Motor neuron (in vitro differentiated cells): Measurements from ENCODE around the gene ENAH. TPM values are rescaled to one million over a fixed set of nuclear protein-coding genes. Genes with fewer than 3 reads are reported as not detected.

ENCODE experiments used
- ATAC-seq, 8 experiments: fragments of 200-7000 bp; cut with Tn5 transposase; replicated peaks in 6 of 8; 2 replicates each; pipeline ENCODE4 v1.8.0; 2021; ENCODE audit warnings: mild to moderate bottlenecking in 8 of 8, moderate library complexity in 8 of 8
- H3K27ac ChIP-seq, 2 donors: fragments of 250-450 bp; sonication (Bioruptor Pico); 2 replicates each; pipeline ENCODE4 v1.9.0; 2021; ENCODE audit warnings: antibody characterized with exemption in 2 of 2, mild to moderate bottlenecking in 2 of 2, moderate library complexity in 1 of 2
- H3K4me1 ChIP-seq, 2 donors: fragments of 250-450 bp; sonication (Bioruptor Pico); replicated peaks in 1 of 2; 2 replicates each; pipeline ENCODE4 v1.6.1; 2021; ENCODE audit warnings: antibody characterized with exemption in 2 of 2, mild to moderate bottlenecking in 2 of 2, moderate library complexity in 1 of 2
- H3K4me3 ChIP-seq, 5 donors: fragments of 250-450 bp; sonication (Bioruptor Pico); 2 replicates each; pipeline ENCODE4 v1.9.0; 2021; ENCODE audit warnings: antibody characterized with exemption in 5 of 5, mild to moderate bottlenecking in 5 of 5, moderate library complexity in 4 of 5
- WGBS, 10 experiments: fragments of 450-650 bp; shearing (Covaris generic); methylation state at CpG; one replicate each; pipeline ENCODE4 v1.0.0; 2022; 5-methylcytosine and 5-hydroxymethylcytosine counted together
- in situ Hi-C, 9 experiments: fragments of 400-800 bp; cut with MboI; loops; one replicate each; pipeline ENCODE4 v1.15.0; 2021; ENCODE audit warnings: low sequenced_read_pairs in 9 of 9, low pct_unique_long_range_greater_than_20kb in 2 of 9; ENCODE audit not compliant: unreplicated experiment in 9 of 9
- total RNA-seq, 8 experiments: library from RNA; unstranded; fragments of 300-600 nt; gene quantifications; 2 replicates each; pipeline versions ENCODE4 v1.2.3 to v1.2.4, GENCODE V29; 2022

Gene ENAH
- total RNA-seq, 8 experiments from 2014 or later: 11.1 to 172 (median 64.9) TPM

DNA sequence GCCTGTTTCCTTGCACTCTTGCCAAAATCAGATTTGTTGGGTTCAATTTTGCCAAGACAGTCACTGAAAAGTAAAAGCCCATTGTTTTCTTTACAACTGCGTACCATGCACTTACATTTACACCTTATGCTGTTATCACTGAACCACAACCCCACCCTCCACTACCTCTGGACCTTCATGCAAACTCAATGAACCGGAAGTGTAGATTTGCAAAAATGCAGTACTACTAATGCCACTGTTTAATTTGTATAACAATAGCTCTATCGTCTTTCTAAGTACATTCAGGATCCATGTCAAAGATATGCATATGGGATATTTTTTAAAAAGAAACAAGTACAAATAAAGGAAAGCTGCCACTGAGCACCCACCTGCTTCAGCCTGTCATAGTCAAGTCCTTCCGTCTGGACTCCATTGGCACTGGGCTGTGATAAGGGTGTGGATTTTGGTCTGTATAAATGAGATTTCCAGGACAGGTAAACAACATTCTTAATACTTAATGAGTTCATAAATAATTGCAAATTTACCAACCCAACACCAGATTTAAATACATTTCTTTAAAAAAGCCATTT, 152.2 kb downstream of the ENAH start:
- Histone ChIP-seq H3K4me1 (peaks cover 0 to 9% of the 10 kb centered on the region in 2 donors), H3K4me3 (no peak overlapping the region), H3K27ac (no peak overlapping the region)
- in situ Hi-C loops: no loop called here
- WGBS, 10 experiments: 24 to 84% (median 58%) methylated on average over 2 to 4 of the region's 4 CpGs; no CpG with 5 or more reads in 1 of the 10 experiments
- peak in 4 of 8 experiments; percentile 45 to 58 (median 50) for ATAC-seq

GRCh38 chr1:225498549-225499136, 154.3 kb downstream of the ENAH start:
- 56 to 89% (median 81%) methylated on average over 1 to 4 of the region's 4 CpGs; no CpG with 5 or more reads in 1 of the 10 experiments for WGBS, 10 experiments
- H3K4me3 ChIP-seq: no peak overlapping the region
- ATAC-seq: peak; percentile 33 to 90 (median 66)
- H3K27ac ChIP-seq: no peak overlapping the region
- in situ Hi-C loops: loop anchor here in 5 of 9 experiments (25.0 kb wide), 2 partner anchors 264 to 489 kb away; partner anchors contain the start of gene SDE2 (in 3 of the 5)
- peaks cover 0 to 9% of the 10 kb centered on the region in 2 donors for H3K4me1 ChIP-seq

GRCh38 chr1:225494789-225495359, 158.0 kb downstream of the ENAH start:
- in situ Hi-C loops: loop anchor here in 5 of 9 experiments (25.0 kb wide), 2 partner anchors 267 to 492 kb away; partner anchors contain the start of gene SDE2 (in 3 of the 5)
- 76 to 93% (median 81%) methylated on average over 5 to 7 of the region's 7 CpGs for WGBS, 10 experiments
- Histone ChIP-seq H3K4me1 (no peaks in the 10 kb centered on the region), H3K27ac (no peak overlapping the region), H3K4me3 (no peak overlapping the region)
- ATAC-seq: no peak

DNA sequence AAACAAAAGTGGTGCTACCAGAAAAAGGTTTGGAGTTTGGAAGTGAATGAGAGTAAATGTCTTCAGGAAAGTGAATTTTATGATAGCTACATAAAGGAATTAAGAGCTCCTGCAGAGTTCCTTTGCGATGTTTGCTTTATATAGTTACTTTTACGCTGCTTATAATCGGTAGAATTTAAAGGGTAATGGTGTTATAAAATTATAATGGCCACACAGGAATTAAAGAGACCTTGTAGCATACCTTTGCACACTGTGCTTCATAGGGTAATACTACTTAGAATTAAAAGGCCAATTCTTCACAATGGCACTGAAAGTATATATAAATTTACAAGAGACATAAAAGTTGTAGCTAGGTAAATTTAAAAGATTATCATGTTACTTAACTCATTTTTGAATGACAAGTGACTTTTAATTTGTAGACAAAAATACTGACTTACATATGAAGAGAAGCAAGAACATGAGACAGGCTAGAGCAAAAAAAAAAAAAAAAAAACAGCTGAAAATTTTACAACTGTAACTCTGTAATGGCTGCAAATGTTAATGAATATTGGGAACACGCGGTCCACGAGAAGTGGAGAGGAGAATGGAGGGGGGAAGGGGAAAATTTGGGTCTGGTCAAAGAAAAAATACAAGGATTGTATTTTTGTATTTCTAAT, 159.2 kb downstream of the ENAH start:
- Histone ChIP-seq H3K4me3 (no peak overlapping the region), H3K4me1 (no peaks in the 10 kb centered on the region), H3K27ac (no peak overlapping the region)
- in situ Hi-C loops: loop anchor here in 5 of 9 experiments (25.0 kb wide), 2 partner anchors 269 to 494 kb away; partner anchors contain the start of gene SDE2 (in 3 of the 5)
- ATAC-seq: no peak
- WGBS, 10 experiments: 87 to 100% (median 94%) methylated on average over 4 to 6 of the region's 6 CpGs

DNA sequence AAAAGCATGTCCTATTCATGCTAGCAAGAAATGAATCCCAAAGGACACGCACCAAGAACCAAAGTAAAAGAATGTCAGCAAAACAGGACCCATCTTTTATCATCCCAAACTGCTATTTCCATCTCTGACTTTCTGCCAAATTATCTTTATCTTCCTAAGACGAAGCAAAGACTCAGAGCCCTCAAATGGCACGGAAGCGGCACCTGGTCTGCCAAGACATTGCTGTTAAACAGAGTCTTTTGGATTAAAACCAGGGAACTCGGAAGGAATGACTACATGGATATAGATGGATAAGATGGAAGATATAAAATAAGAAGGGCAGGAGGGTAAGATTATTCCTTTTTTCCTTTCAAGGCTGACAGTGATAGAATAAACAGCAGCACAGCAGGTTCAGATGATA, 164.2 kb downstream of the ENAH start:
- ATAC-seq: no peak
- in situ Hi-C loops: loop anchor here in 6 of 9 experiments (10.0 to 25.0 kb wide), 3 partner anchors 156 to 499 kb away; partner anchors contain the start of gene SDE2 (in 3 of the 6)
- no peaks in the 10 kb centered on the region for H3K4me1 ChIP-seq
- WGBS, 10 experiments: 53 to 100% (median 87%) methylated on average over 1 to 5 of the region's 5 CpGs
- no peak overlapping the region for H3K27ac ChIP-seq
- H3K4me3 ChIP-seq: no peak overlapping the region

GRCh38 chr1:225486856-225487255, 166.1 kb downstream of the ENAH start:
- no peak overlapping the region for H3K27ac ChIP-seq
- in situ Hi-C loops: loop anchor here in 6 of 9 experiments (10.0 to 25.0 kb wide), 3 partner anchors 158 to 500 kb away; partner anchors contain the start of gene SDE2 (in 3 of the 6)
- no peak overlapping the region for H3K4me3 ChIP-seq
- ATAC-seq: no peak
- H3K4me1 ChIP-seq: no peaks in the 10 kb centered on the region
- WGBS, 10 experiments: 65 to 100% (median 79%) methylated on average over 1 to 2 of the region's 2 CpGs; no CpG with 5 or more reads in 2 of the 10 experiments

DNA sequence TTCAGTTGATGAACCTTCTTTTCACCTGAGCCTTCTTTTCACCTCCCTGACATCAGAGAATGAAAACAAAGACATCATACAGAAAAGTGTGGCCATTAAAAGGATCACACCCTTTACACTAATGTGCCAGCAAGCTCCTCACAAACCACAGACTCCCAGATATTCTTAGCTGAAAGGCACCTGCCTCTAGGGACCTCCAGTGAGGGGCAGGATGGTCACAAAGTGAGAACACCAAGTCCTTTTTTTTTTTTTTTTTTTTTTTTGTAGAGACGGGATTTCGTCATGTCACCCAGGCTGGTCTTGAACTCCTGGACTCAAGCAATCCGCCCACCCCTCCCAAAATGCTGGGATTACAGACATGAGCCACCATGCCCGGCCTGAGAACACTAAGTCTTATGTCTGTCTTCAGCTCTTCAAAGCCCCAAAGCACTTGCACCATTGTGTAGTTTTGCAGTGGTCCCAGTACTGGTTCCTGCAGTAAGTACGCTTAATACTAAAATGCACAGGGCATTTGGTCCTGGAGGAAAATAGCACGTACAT, 166.9 kb downstream of the ENAH start:
- 73 to 98% (median 90%) methylated on average over 2 to 5 of the region's 6 CpGs; no CpG with 5 or more reads in 3 of the 10 experiments for WGBS, 10 experiments
- Histone ChIP-seq H3K4me3 (no peak overlapping the region), H3K27ac (no peak overlapping the region), H3K4me1 (no peaks in the 10 kb centered on the region)
- ATAC-seq: no peak
- in situ Hi-C loops: loop anchor here in 6 of 9 experiments (10.0 to 25.0 kb wide), 3 partner anchors 159 to 501 kb away; partner anchors contain the start of gene SDE2 (in 3 of the 6)

DNA sequence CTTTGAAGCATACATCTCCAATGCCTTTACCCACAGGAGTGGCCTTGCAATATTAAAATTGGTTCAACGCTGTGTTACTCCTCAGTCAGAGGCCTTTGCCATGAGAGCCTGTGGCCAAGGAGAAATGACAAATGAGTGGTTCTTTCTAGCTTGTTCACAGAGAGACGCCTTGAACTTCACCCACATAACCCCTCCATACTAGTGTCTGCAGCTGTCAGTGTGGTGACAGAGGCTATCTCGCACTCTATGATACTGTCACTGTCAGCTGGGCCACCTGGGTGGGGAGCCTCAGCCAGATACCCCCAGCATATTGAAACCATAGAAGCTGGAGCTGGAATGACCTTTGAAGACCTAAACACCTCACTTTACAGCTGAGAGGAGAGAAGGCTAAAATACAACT, 167.7 kb downstream of the ENAH start:
- in situ Hi-C loops: loop anchor here in 6 of 9 experiments (10.0 to 25.0 kb wide), 3 partner anchors 160 to 502 kb away; partner anchors contain the start of gene SDE2 (in 3 of the 6)
- ATAC-seq: no peak
- no peaks in the 10 kb centered on the region for H3K4me1 ChIP-seq
- no peak overlapping the region for H3K4me3 ChIP-seq
- H3K27ac ChIP-seq: no peak overlapping the region
- WGBS, 10 experiments: 61 to 100% (median 100%) methylated on average over 1 to 3 of the region's 3 CpGs; no CpG with 5 or more reads in 3 of the 10 experiments

GRCh38 chr1:225484657-225485214, 168.2 kb downstream of the ENAH start:
- no peak overlapping the region for H3K27ac ChIP-seq
- H3K4me1 ChIP-seq: no peaks in the 10 kb centered on the region
- no peak for ATAC-seq
- H3K4me3 ChIP-seq: no peak overlapping the region
- 56 to 86% (median 73%) methylated on average over 3 to 10 of the region's 10 CpGs; no CpG with 5 or more reads in 3 of the 10 experiments for WGBS, 10 experiments
- in situ Hi-C loops: loop anchor here in 6 of 9 experiments (10.0 to 25.0 kb wide), 3 partner anchors 160 to 503 kb away; partner anchors contain the start of gene SDE2 (in 3 of the 6)

- no peaks in the 10 kb centered on the region for H3K4me1 ChIP-seq
- no peak overlapping the region for H3K27ac ChIP-seq
- peak in 7 of 8 experiments; percentile 19 to 91 (median 62) for ATAC-seq
- no peak overlapping the region for H3K4me3 ChIP-seq
- 10 to 84% (median 73%) methylated on average over 2 to 23 of the region's 23 CpGs; no CpG with 5 or more reads in 2 of the 10 experiments for WGBS, 10 experiments
- in situ Hi-C loops: loop anchor here in 6 of 9 experiments (10.0 to 25.0 kb wide), 3 partner anchors 161 to 503 kb away; partner anchors contain the start of gene SDE2 (in 3 of the 6)
Measured at GRCh38 chr1:225483818-225484656, 168.9 kb downstream of the ENAH start.

- H3K4me3 ChIP-seq: no peak overlapping the region
- no peak overlapping the region for H3K27ac ChIP-seq
- in situ Hi-C loops: loop anchor here in 6 of 9 experiments (10.0 to 25.0 kb wide), 3 partner anchors 162 to 505 kb away; partner anchors contain the start of gene SDE2 (in 3 of the 6)
- ATAC-seq: peak in 3 of 8 experiments; percentile 18 to 66 (median 52)
- H3K4me1 ChIP-seq: no peaks in the 10 kb centered on the region
- WGBS, 10 experiments: 0 to 80% (median 61%) methylated on average over 3 to 10 of the region's 10 CpGs; no CpG with 5 or more reads in 2 of the 10 experiments
Measured at GRCh38 chr1:225482421-225482950, 170.4 kb downstream of the ENAH start.
